ENCODE data around the gene TTLL10. TPM values are rescaled to one million over a fixed set of nuclear protein-coding genes. Genes with fewer than 3 reads are reported as not detected.
"Not testable (repeated sequence)": the region's sequence is repeated elsewhere in the genome, so short reads cannot be mapped to it uniquely, and the experiment has no call there.

The TTLL10 gene
- total RNA-seq, 8 experiments from 2014 or later = 0.43 to 0.59 TPM; not detected in 6

DNA sequence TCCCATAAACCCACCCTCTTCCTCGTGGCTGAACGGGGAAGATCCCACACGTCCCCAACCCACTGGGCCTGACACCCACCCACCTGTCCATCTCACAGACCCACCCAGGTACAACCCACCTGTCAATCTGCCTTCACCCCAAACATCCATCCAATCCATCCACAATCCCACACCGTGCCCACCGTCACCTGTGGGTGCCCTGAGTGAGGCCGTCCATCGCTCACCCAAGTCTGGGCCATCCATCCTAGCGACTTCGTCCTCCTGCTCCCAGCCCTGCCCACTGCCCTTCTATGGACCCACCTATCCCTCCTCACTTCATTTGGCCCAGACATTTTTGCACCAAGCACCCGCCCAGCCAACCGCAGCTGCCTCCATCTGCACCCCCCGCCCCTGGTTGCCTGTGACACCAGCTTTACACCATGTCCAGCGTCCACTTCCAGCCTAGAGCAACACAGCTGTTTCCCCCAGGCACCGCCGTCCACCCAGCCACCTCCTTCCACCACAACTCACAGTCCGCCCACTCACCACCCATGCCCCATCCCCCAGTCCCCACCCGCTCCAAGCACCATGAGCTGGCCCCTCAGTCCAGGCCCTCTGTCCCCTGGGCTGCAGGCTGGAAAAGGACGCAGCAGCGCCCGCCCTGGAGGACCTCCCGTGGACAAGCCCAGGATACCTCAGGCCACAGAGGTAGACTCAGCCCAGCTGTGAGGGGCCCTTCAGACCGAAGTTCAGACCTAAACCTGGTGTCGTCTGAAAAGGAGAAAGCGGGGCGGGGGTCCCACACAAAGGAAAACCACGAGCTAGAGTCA is 7.7 kb downstream of the TTLL10 start:
- peaks cover 1 to 22% of the 10 kb centered on the region in 2 donors for H3K4me1 ChIP-seq (replicated peaks in 1 of 2)
- peak in 3 of 8 experiments; percentile 7 to 70 (median 18) for ATAC-seq (replicated peaks in 6 of 8)
- WGBS, 10 experiments = 40 to 92% (median 86%) methylated on average over 3 to 11 of the region's 26 CpGs; no CpG with 5 or more reads in 5 of the 10 experiments
- in situ Hi-C loops (cut with MboI; ENCODE audit: low pct_unique_long_range_greater_than_20kb in 2 of 9, low sequenced_read_pairs in 9 of 9, unreplicated experiment in 9 of 9) = no loop called here
- H3K4me3 ChIP-seq = no peak overlapping the region
- H3K27ac ChIP-seq = no peak overlapping the region

- Histone ChIP-seq H3K27ac (no peak overlapping the region), H3K4me3 (no peak overlapping the region), H3K4me1 (replicated peaks in 1 of 2) (peaks cover 0 to 18% of the 10 kb centered on the region in 2 donors)
- peak in 3 of 8 experiments; percentile 5 to 18 (median 10) for ATAC-seq (replicated peaks in 6 of 8)
- in situ Hi-C loops (cut with MboI; ENCODE audit: low pct_unique_long_range_greater_than_20kb in 2 of 9, low sequenced_read_pairs in 9 of 9, unreplicated experiment in 9 of 9) = no loop called here
- WGBS, 10 experiments = 83 to 100% (median 100%) methylated on average over 1 to 3 of the region's 21 CpGs; no CpG with 5 or more reads in 6 of the 10 experiments
Observed at GRCh38 chr1:1181938-1182410, 8.3 kb downstream of the TTLL10 start.

DNA sequence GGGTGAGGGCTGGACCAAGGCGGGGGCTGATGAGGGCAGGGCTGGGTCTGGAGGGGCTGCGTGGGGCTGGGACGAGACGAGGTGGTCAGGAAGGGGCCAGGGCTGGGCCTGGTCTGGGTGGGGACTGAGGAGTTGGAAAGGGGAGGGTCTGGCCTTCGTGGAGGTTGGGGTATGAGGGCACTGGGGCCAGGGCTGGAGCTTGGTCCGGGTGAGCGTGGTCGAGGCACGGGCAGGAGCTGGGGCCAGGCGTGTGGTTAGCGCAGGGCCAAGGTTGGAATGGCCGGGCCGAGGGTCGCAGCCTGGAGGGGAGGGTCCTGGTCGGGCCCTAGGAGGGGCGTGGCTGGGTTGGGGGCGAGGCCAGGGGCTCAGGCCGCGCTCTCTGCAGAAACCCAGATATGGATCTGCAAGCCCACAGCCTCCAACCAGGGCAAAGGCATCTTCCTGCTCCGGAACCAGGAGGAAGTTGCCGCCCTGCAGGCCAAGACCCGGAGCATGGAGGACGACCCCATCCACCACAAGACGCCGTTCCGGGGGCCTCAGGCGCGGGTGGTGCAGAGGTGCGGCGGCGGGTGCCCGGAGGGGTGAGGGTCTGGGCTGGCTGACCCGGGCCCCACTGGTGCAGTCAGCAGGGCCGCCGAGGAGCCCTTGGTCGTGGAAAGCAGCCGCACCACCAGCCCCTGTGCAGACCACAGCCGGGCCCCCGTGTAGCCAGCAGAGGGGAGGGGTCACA is 9.0 kb downstream of the TTLL10 start:
- ATAC-seq (replicated peaks in 6 of 8) = peak in 3 of 8 experiments; percentile 4 to 17 (median 5)
- WGBS, 10 experiments = 20 to 97% (median 30%) methylated on average over 1 to 7 of the region's 39 CpGs; no CpG with 5 or more reads in 7 of the 10 experiments
- Histone ChIP-seq H3K27ac (no peak overlapping the region), H3K4me3 (no peak overlapping the region), H3K4me1 (replicated peaks in 1 of 2) (peaks cover 0 to 18% of the 10 kb centered on the region in 2 donors)
- in situ Hi-C loops (cut with MboI; ENCODE audit: low pct_unique_long_range_greater_than_20kb in 2 of 9, low sequenced_read_pairs in 9 of 9, unreplicated experiment in 9 of 9) = no loop called here

GRCh38 chr1:1183221-1183747 is 9.6 kb downstream of the TTLL10 start:
- ATAC-seq (replicated peaks in 6 of 8) = peak in 1 of 8 experiments; percentile 8
- 0 to 100% (median 81%) methylated on average over 1 to 20 of the region's 21 CpGs; no CpG with 5 or more reads in 6 of the 10 experiments for WGBS, 10 experiments
- Histone ChIP-seq H3K4me1 (replicated peaks in 1 of 2) (peaks cover 0 to 18% of the 10 kb centered on the region in 2 donors), H3K4me3 (no peak overlapping the region), H3K27ac (no peak overlapping the region)
- in situ Hi-C loops (cut with MboI; ENCODE audit: low pct_unique_long_range_greater_than_20kb in 2 of 9, low sequenced_read_pairs in 9 of 9, unreplicated experiment in 9 of 9) = no loop called here

- 78 to 89% (median 82%) methylated on average over 6 to 11 of the region's 33 CpGs; no CpG with 5 or more reads in 6 of the 10 experiments for WGBS, 10 experiments
- in situ Hi-C loops (cut with MboI; ENCODE audit: low pct_unique_long_range_greater_than_20kb in 2 of 9, low sequenced_read_pairs in 9 of 9, unreplicated experiment in 9 of 9) = no loop called here
- ATAC-seq (replicated peaks in 6 of 8) = peak in 3 of 8 experiments; percentile 8 to 11 (median 10)
- Histone ChIP-seq H3K4me3 (no peak overlapping the region), H3K4me1 (replicated peaks in 1 of 2) (peaks cover 0 to 18% of the 10 kb centered on the region in 2 donors), H3K27ac (no peak overlapping the region)
Observed at GRCh38 chr1:1183833-1184775, 10.4 kb downstream of the TTLL10 start.

- Histone ChIP-seq H3K27ac (no peak overlapping the region), H3K4me1 (replicated peaks in 1 of 2) (peaks cover 0 to 18% of the 10 kb centered on the region in 2 donors), H3K4me3 (no peak overlapping the region)
- ATAC-seq (replicated peaks in 6 of 8) = no peak
- in situ Hi-C loops (cut with MboI; ENCODE audit: low pct_unique_long_range_greater_than_20kb in 2 of 9, low sequenced_read_pairs in 9 of 9, unreplicated experiment in 9 of 9) = no loop called here
- 52 to 90% (median 77%) methylated on average over 2 to 16 of the region's 31 CpGs; no CpG with 5 or more reads in 5 of the 10 experiments for WGBS, 10 experiments
Observed at GRCh38 chr1:1185101-1185765, 11.6 kb downstream of the TTLL10 start.

- in situ Hi-C loops (cut with MboI; ENCODE audit: low pct_unique_long_range_greater_than_20kb in 2 of 9, low sequenced_read_pairs in 9 of 9, unreplicated experiment in 9 of 9) = no loop called here
- no peak for ATAC-seq (replicated peaks in 6 of 8)
- H3K4me3 ChIP-seq = no peak overlapping the region
Observed at GRCh38 chr1:1187938-1188337, 14.3 kb downstream of the TTLL10 start.

GRCh38 chr1:1189111-1189510 is 15.4 kb downstream of the TTLL10 start:
- WGBS, 10 experiments = 48 to 83% (median 73%) methylated on average over 2 to 5 of the region's 5 CpGs
- Histone ChIP-seq H3K27ac (no peak overlapping the region), H3K4me1 (replicated peaks in 1 of 2) (no peaks in the 10 kb centered on the region), H3K4me3 (no peak overlapping the region)
- in situ Hi-C loops (cut with MboI; ENCODE audit: low pct_unique_long_range_greater_than_20kb in 2 of 9, low sequenced_read_pairs in 9 of 9, unreplicated experiment in 9 of 9) = no loop called here
- ATAC-seq (replicated peaks in 6 of 8) = no peak

More at GRCh38 chr1:1187938-1188337, 14.3 kb downstream of the TTLL10 start:
- Histone ChIP-seq H3K4me1 (replicated peaks in 1 of 2) (peaks cover 0 to under 1% of the 10 kb centered on the region in 2 donors), H3K27ac (no peak overlapping the region)

- Histone ChIP-seq H3K4me1 (replicated peaks in 1 of 2) (no peaks in the 10 kb centered on the region), H3K27ac (no peak overlapping the region), H3K4me3 (no peak overlapping the region)
- WGBS, 10 experiments = 53 to 87% (median 81%) methylated on average over 2 to 11 of the region's 11 CpGs; no CpG with 5 or more reads in 2 of the 10 experiments
- in situ Hi-C loops (cut with MboI; ENCODE audit: low pct_unique_long_range_greater_than_20kb in 2 of 9, low sequenced_read_pairs in 9 of 9, unreplicated experiment in 9 of 9) = no loop called here
- ATAC-seq (replicated peaks in 6 of 8) = no peak
Observed at GRCh38 chr1:1191734-1192133, 18.1 kb downstream of the TTLL10 start.

GRCh38 chr1:1194723-1195122 is 21.0 kb downstream of the TTLL10 start:
- no peak for ATAC-seq (replicated peaks in 6 of 8)
- in situ Hi-C loops (cut with MboI; ENCODE audit: low pct_unique_long_range_greater_than_20kb in 2 of 9, low sequenced_read_pairs in 9 of 9, unreplicated experiment in 9 of 9) = no loop called here
- no peak overlapping the region for H3K4me3 ChIP-seq
- no peaks in the 10 kb centered on the region for H3K4me1 ChIP-seq (replicated peaks in 1 of 2)
- WGBS, 10 experiments = 67 to 89% (median 88%) methylated on average over 1 to 3 of the region's 3 CpGs; no CpG with 5 or more reads in 5 of the 10 experiments
- no peak overlapping the region for H3K27ac ChIP-seq

GRCh38 chr1:1195726-1196125 is 22.0 kb downstream of the TTLL10 start:
- 20 to 100% (median 83%) methylated on average over 1 to 6 of the region's 6 CpGs; no CpG with 5 or more reads in 1 of the 10 experiments for WGBS, 10 experiments
- in situ Hi-C loops (cut with MboI; ENCODE audit: low pct_unique_long_range_greater_than_20kb in 2 of 9, low sequenced_read_pairs in 9 of 9, unreplicated experiment in 9 of 9); H3K4me1 ChIP-seq (replicated peaks in 1 of 2); H3K27ac ChIP-seq; H3K4me3 ChIP-seq; ATAC-seq (replicated peaks in 6 of 8): not testable (repeated sequence)
